ENCODE measurements around the gene GTPBP3. TPM values are rescaled to one million over a fixed set of nuclear protein-coding genes. Genes with fewer than 3 reads are reported as not detected.
A peak's percentile ranks its signal among the peaks of the same experiment; 100 is the strongest.

Gene GTPBP3
- total RNA-seq, 6 experiments from 2014 or later, result 9.2 to 14.7 (median 13.0) TPM

DNA sequence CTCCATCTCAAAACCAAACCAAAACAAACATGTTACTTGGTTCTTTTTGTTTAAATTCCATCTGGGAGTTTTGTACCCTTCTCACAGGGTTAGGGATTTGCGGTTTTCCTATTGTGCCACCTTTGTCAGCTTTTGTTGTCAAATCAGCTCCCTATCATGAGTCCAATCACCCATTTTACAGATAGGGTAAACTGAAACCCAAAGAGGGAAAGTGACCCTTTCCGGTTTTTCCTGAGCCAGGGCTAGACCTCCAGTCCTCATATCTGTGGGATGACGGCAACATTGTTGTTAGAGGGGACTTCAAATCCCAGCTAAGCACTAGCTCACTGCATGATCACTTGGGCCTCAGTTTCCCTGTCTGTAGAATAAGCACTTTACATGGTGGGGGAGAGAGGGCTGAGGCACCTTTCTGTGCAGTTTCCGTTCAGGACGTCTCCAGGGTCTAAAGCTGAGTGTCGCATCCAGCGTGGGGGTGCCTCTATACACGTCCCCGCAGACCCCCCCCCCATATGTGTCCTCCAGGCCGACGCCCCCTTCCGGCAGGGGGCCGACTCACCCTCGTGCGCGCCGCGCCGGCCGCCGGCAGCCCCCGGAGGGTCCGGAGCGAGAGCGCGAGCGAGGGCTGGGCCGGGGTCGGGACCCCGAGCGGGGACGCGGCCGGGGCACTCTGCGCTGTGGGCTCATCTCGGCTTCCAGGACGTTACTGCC, 52.8 kb downstream of the GTPBP3 start:
- Mint-ChIP-seq H3K4me1 (ENCODE audit: low read depth) (peaks cover 7% of the 10 kb centered on the region), H3K27ac (no peak overlapping the region), H3K4me3 (peak overlapping the region; percentile 88; the same call in 1 of the 2 replicates), H3K9me3 (peaks cover 14% of the 10 kb centered on the region), H3K27me3 (ENCODE audit: insufficient read depth) (peaks cover 11% of the 10 kb centered on the region), H3K36me3 (ENCODE audit: low read depth) (no peaks in the 10 kb centered on the region)
- TF ChIP-seq, protein P1, sequence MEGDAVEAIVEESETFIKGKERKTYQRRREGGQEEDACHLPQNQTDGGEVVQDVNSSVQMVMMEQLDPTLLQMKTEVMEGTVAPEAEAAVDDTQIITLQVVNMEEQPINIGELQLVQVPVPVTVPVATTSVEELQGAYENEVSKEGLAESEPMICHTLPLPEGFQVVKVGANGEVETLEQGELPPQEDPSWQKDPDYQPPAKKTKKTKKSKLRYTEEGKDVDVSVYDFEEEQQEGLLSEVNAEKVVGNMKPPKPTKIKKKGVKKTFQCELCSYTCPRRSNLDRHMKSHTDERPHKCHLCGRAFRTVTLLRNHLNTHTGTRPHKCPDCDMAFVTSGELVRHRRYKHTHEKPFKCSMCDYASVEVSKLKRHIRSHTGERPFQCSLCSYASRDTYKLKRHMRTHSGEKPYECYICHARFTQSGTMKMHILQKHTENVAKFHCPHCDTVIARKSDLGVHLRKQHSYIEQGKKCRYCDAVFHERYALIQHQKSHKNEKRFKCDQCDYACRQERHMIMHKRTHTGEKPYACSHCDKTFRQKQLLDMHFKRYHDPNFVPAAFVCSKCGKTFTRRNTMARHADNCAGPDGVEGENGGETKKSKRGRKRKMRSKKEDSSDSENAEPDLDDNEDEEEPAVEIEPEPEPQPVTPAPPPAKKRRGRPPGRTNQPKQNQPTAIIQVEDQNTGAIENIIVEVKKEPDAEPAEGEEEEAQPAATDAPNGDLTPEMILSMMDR (IDR thresholded peaks at IDR 0.05), result peak; percentile 41
- DNase-seq, result no peak

DNA sequence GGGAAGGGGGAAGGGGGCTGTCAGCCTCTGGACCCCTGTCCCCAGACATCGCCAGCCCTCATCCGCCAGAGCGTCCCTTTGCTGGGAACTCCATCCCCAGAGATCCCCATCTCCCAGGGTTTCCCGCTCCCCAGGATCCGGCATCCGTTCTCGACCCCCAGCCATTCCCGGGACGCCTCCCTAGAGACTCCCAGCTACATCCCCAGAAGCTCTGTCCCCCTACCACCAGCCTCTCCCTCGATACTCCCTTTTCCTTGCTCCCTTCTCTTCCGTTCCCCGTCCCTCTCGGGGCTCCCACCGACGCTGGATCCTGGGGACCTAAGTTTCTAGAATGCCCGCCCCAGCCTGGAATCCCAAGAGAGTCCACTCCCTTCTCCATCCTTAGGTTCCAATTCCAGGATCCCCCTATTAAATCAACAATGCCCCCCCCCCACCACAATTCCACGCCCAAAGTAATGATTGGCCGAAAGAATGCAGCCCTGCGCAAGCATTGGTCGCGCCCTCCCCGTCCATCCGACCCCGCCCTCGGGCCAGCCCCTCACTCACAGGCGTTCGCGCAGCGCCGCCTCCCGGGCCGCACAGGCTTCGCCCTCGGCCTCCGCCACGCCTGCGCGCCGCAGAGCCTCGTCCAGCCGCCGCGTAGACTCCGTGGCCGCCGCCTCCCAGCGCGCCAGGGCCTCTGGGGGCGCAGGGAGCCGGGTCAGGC, 53.5 kb downstream of the GTPBP3 start:
- Mint-ChIP-seq H3K4me3 (peak overlapping the region; percentile 88), H3K9me3 (peaks cover 14% of the 10 kb centered on the region), H3K27me3 (ENCODE audit: insufficient read depth) (peaks cover 14% of the 10 kb centered on the region), H3K4me1 (ENCODE audit: low read depth) (peaks cover 7% of the 10 kb centered on the region), H3K36me3 (ENCODE audit: low read depth) (no peaks in the 10 kb centered on the region), H3K27ac (peak overlapping the region; percentile 10; the same call in 1 of the 2 replicates)
- DNase-seq, result peak; percentile 83
- TF ChIP-seq, protein P1 (IDR thresholded peaks at IDR 0.05), result peak; percentile 81

DNA sequence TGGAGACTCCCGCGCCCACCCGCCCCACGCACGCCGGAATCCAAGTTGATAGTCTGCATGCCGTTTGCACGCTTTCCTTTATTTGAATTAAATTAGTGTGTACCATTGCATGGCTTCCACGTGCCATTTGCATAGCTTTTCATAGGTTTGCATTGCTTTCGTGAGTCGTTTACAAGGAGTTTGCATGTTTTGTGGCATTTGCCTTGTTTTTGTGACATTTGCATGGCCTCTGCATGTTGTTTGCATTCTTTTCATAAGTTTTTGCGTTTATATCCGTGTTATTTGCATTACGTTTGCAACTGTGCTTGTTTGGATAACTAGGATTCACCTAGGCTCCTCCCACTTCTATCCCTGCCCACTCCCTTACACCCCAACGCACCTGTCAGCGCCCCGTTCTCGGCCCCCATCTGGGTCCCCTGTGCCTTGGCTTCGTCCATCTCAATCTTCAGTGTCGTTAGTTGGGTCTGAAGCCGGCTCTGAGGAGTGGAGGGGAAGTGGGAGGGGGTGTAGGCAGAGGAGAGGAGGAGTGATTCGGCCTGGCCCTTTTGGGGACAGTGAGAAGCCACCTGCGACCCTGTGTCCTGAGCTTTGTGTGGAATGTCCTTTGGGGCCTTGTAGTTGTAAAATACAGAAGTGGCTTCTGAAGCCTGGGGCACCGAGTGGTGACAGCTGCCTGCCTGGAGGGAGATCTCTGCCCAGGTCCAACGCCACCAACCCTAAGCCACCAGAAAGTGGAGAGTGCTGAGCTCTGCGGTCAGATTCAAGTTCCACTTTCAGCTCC, 54.2 kb downstream of the GTPBP3 start:
- Mint-ChIP-seq H3K4me1 (ENCODE audit: low read depth) (peaks cover 7% of the 10 kb centered on the region), H3K36me3 (ENCODE audit: low read depth) (no peaks in the 10 kb centered on the region), H3K27me3 (ENCODE audit: insufficient read depth) (peaks cover 14% of the 10 kb centered on the region), H3K4me3 (peak overlapping the region; percentile 88), H3K9me3 (peaks cover 14% of the 10 kb centered on the region), H3K27ac (no peak overlapping the region)
- TF ChIP-seq, protein P1 (IDR thresholded peaks at IDR 0.05), result 0 out of 2 replicates have a peak, but pooled peaks have one; percentile 27
- no peak for DNase-seq

Other genes with a start within 250 kb of the GTPBP3 start
- 10 to 100 TPM; 23.5 to 29.3 (median 25.7) TPM for gene USE1, start 122.2 kb upstream of the GTPBP3 start, total RNA-seq (2021; fragmentation: NEBNext Ultra II Directional; extraction: Animal tissue kit (Norgen Biotek cat#: 25700))
- 10 to 100 TPM; 13.0 to 20.3 (median 17.4) TPM for gene OCEL1, start 111.3 kb upstream of the GTPBP3 start, total RNA-seq (2021; fragmentation: NEBNext Ultra II Directional; extraction: Animal tissue kit (Norgen Biotek cat#: 25700))
- gene NR2F6, start 91.6 kb upstream of the GTPBP3 start, total RNA-seq (2021; fragmentation: NEBNext Ultra II Directional; extraction: Animal tissue kit (Norgen Biotek cat#: 25700)), result 10 to 100 TPM; 46.1 to 61.9 (median 49.3) TPM
- gene USHBP1, start 72.8 kb upstream of the GTPBP3 start, total RNA-seq (2021; fragmentation: NEBNext Ultra II Directional; extraction: Animal tissue kit (Norgen Biotek cat#: 25700)), result not detected
- gene BABAM1, start 70.1 kb upstream of the GTPBP3 start, total RNA-seq (2021; fragmentation: NEBNext Ultra II Directional; extraction: Animal tissue kit (Norgen Biotek cat#: 25700)), result 100 to 1,000 TPM; 105 to 128 (median 120) TPM
- under 1 TPM; 0.28 to 0.57 (median 0.43) TPM for gene ANKLE1, start 55.7 kb upstream of the GTPBP3 start, total RNA-seq (2021; fragmentation: NEBNext Ultra II Directional; extraction: Animal tissue kit (Norgen Biotek cat#: 25700))
- gene ABHD8, start 34.1 kb upstream of the GTPBP3 start, total RNA-seq (2021; fragmentation: NEBNext Ultra II Directional; extraction: Animal tissue kit (Norgen Biotek cat#: 25700)), result 1 to 10 TPM; 6.7 to 9.9 (median 8.9) TPM
- 10 to 100 TPM; 43.1 to 56.7 (median 50.4) TPM for gene MRPL34, start 31.7 kb upstream of the GTPBP3 start, total RNA-seq (2021; fragmentation: NEBNext Ultra II Directional; extraction: Animal tissue kit (Norgen Biotek cat#: 25700))
- 10 to 100 TPM; 77.1 to 92.5 (median 83.4) TPM for gene DDA1, start 28.0 kb upstream of the GTPBP3 start, total RNA-seq (2021; fragmentation: NEBNext Ultra II Directional; extraction: Animal tissue kit (Norgen Biotek cat#: 25700))
- 1 to 10 TPM; 4.4 to 6.0 (median 5.0) TPM for gene ANO8, start 2.7 kb upstream of the GTPBP3 start, total RNA-seq (2021; fragmentation: NEBNext Ultra II Directional; extraction: Animal tissue kit (Norgen Biotek cat#: 25700))
- gene PLVAP, start 39.8 kb downstream of the GTPBP3 start, total RNA-seq (2021; fragmentation: NEBNext Ultra II Directional; extraction: Animal tissue kit (Norgen Biotek cat#: 25700)), result not detected
- gene CCDC194, start 56.6 kb downstream of the GTPBP3 start, total RNA-seq (2021; fragmentation: NEBNext Ultra II Directional; extraction: Animal tissue kit (Norgen Biotek cat#: 25700)), result not detected
- gene BST2, start 68.1 kb downstream of the GTPBP3 start, total RNA-seq (2021; fragmentation: NEBNext Ultra II Directional; extraction: Animal tissue kit (Norgen Biotek cat#: 25700)), result under 1 TPM in 3 of 6 experiments, not detected in 3; 0.21 to 0.59 (median 0.34) TPM
- gene MVB12A, start 82.5 kb downstream of the GTPBP3 start, total RNA-seq (2021; fragmentation: NEBNext Ultra II Directional; extraction: Animal tissue kit (Norgen Biotek cat#: 25700)), result 10 to 100 TPM; 45.2 to 49.2 (median 47.2) TPM
- gene TMEM221, start 111.1 kb downstream of the GTPBP3 start, total RNA-seq (2021; fragmentation: NEBNext Ultra II Directional; extraction: Animal tissue kit (Norgen Biotek cat#: 25700)), result not detected
- not detected for gene NXNL1, start 123.4 kb downstream of the GTPBP3 start, total RNA-seq (2021; fragmentation: NEBNext Ultra II Directional; extraction: Animal tissue kit (Norgen Biotek cat#: 25700))
- gene SLC27A1, start 133.0 kb downstream of the GTPBP3 start, total RNA-seq (2021; fragmentation: NEBNext Ultra II Directional; extraction: Animal tissue kit (Norgen Biotek cat#: 25700)), result 10 to 100 TPM; 11.5 to 14.9 (median 13.6) TPM
- gene PGLS, start 174.1 kb downstream of the GTPBP3 start, total RNA-seq (2021; fragmentation: NEBNext Ultra II Directional; extraction: Animal tissue kit (Norgen Biotek cat#: 25700)), result 100 to 1,000 TPM in 1 of 6 experiments, 10 to 100 TPM in 5; 90.6 to 101 (median 95.2) TPM
- 100 to 1,000 TPM; 102 to 115 (median 106) TPM for gene COLGALT1, start 218.1 kb downstream of the GTPBP3 start, total RNA-seq (2021; fragmentation: NEBNext Ultra II Directional; extraction: Animal tissue kit (Norgen Biotek cat#: 25700))

Measured in HFFc6 (cell line).